GM12891 (cell line): ENCODE data around the gene SYNE2.

Experiments
- POLR2A ChIP-seq: IDR thresholded peaks from 2 replicates; pipeline ENCODE4 v1.6.1; 2011; ENCODE audit warnings: low read depth, low read length, control low read depth
- POLR2AphosphoS5 ChIP-seq: IDR thresholded peaks from 2 replicates; pipeline ENCODE4 v1.6.1; 2011; ENCODE audit warnings: low read depth, low read length, control low read depth

DNA sequence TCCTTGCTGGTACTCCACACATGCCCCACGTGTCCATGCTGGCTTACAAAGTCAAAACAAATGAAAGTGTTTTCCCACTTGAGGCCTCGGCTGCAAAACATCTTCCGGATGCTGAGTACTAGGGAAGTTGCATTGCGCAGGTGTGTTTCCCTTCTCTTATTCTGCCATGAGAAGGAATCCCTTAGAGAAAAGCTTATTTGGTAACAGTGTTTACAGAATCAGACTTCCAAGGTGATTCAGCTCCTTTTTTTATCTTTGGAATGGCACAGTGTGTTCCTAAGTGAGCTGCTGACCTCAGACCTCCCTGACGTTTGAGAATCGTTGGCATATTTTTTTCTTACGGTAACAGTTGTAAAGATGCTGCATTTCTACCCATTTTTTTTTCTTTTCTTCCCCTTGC lies 230.0 kb downstream of the SYNE2 start:
- TF ChIP-seq POLR2A: no peak
- TF ChIP-seq POLR2AphosphoS5: no peak
